ENCODE measurements around the gene GTF3C2. TPM values are rescaled to one million over a fixed set of nuclear protein-coding genes. Genes with fewer than 3 reads are reported as not detected.
A peak's percentile ranks its signal among the peaks of the same experiment; 100 is the strongest.

The GTF3C2 gene
- total and polyA plus RNA-seq, 8 donors = 21.2 to 34.3 (median 27.7) TPM

DNA sequence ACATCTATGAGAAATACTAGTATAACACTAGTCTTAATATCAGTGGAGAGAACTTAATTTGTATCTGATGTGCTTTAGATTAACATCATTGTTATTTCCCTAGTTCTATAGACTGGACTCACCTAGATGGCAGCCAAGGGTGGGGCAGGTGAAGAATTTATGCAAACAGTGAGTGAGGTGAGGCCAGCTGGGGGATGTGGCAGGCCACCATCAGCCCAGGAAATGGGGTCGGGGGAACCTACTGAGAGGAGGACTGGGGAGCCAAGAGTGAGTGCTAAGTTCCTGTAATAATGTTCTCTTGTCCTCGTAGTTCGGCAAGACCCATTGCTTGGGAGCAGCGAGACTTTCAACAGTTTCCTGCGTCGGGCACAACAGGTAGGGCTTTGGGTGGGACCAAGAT, 16.4 kb upstream of the GTF3C2 start:
- H3K27ac ChIP-seq = no peak overlapping the region
- peaks cover 0 to 48% (median 37%) of the 10 kb centered on the region in 3 donors for H3K36me3 ChIP-seq
- peaks cover 16 to 23% (median 19%) of the 10 kb centered on the region in 3 donors for H3K4me1 ChIP-seq
- no peak overlapping the region for H3K4me3 ChIP-seq
- no peak for ATAC-seq
- H3K27me3 ChIP-seq = no peaks in the 10 kb centered on the region
- intact Hi-C loops (cut with DNase I) = no loop called here
- no peak for DNase-seq
- TF ChIP-seq, protein P1, sequence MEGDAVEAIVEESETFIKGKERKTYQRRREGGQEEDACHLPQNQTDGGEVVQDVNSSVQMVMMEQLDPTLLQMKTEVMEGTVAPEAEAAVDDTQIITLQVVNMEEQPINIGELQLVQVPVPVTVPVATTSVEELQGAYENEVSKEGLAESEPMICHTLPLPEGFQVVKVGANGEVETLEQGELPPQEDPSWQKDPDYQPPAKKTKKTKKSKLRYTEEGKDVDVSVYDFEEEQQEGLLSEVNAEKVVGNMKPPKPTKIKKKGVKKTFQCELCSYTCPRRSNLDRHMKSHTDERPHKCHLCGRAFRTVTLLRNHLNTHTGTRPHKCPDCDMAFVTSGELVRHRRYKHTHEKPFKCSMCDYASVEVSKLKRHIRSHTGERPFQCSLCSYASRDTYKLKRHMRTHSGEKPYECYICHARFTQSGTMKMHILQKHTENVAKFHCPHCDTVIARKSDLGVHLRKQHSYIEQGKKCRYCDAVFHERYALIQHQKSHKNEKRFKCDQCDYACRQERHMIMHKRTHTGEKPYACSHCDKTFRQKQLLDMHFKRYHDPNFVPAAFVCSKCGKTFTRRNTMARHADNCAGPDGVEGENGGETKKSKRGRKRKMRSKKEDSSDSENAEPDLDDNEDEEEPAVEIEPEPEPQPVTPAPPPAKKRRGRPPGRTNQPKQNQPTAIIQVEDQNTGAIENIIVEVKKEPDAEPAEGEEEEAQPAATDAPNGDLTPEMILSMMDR (IDR thresholded peaks at IDR 0.05) = no peak
- H3K9me3 ChIP-seq = no peaks in the 10 kb centered on the region
- FAIRE-seq = no peak
- 93 to 94% methylated on average over 6 of the region's 6 CpGs for WGBS, 2 donors

DNA sequence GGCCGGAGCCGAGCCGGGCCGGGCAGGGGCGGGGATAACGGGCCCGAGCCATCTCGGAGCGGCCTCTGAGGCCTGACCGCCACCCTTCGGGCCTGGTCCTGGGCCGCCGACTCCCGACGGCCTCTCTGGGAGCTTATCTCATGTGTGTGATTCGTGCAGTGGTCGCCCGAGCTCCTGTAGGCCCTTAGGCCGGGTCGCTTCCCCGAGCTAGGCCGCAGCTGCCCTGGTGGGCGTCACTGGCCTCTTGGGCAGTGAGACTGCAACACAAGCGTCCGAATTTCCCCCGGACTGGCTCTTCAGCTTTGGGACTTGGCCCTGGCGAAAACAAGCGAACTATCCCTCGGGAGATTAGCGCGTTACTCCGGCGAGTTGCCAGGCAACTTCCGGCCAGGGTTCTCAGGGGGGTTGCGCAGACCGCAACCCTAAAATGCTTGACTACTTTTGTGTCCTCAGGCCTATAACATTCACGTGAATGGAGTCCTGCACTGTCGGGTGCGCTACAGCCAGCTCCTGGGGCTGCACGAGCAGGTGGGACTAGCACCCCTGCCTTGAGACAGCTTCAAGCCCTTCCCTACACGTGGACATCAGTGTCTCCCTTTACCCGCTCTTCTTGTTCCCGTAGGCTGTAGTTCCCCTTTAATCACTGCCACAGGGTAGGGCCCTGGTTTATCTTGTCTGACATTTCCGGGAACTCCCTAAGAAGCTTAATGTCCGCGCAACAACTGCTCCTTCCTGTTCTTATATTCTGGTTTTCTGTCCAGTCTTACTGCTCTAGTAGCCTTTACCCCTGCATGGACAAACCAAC, 14.5 kb upstream of the GTF3C2 start:
- Histone ChIP-seq H3K27me3 (no peaks in the 10 kb centered on the region), H3K27ac (peak overlapping the region; percentile 57 to 90 (median 62)), H3K36me3 (peaks cover 0 to 51% (median 38%) of the 10 kb centered on the region in 3 donors), H3K9me3 (no peaks in the 10 kb centered on the region), H3K4me3 (peak overlapping the region; percentile 66 to 94 (median 82)), H3K4me1 (peaks cover 16 to 23% (median 19%) of the 10 kb centered on the region in 3 donors)
- TF ChIP-seq, protein P1 (IDR thresholded peaks at IDR 0.05) = no peak
- peak in 2 of 6 donors; percentile 23 to 43 for DNase-seq
- peak; percentile 33 to 52 (median 49) for ATAC-seq
- 0 to 1% methylated on average over 45 to 46 of the region's 46 CpGs for WGBS, 2 donors
- no peak for FAIRE-seq
- intact Hi-C loops (cut with DNase I) = no loop called here

GRCh38 chr2:27370026-27370815, 13.7 kb upstream of the GTF3C2 start, which contains the start of the genes EIF2B4 and SNX17:
Gene EIF2B4, minus strand, starts transcription at chr2:27370338. Its CDS starts 24 bp downstream, at chr2:27370314.
Gene SNX17, plus strand, starts transcription at chr2:27370616. Its CDS starts 128 bp downstream, at chr2:27370744.
- no peaks in the 10 kb centered on the region for H3K27me3 ChIP-seq
- WGBS, 2 donors = 0% methylated on average over 82 to 85 of the region's 85 CpGs
- FAIRE-seq = peak; percentile 59
- peak; percentile 92 to 96 (median 93) for ATAC-seq
- H3K4me1 ChIP-seq = peaks cover 16 to 23% (median 19%) of the 10 kb centered on the region in 3 donors
- intact Hi-C loops (cut with DNase I) = no loop called here
- H3K4me3 ChIP-seq = peak within 1 kb of the TSS; percentile 66 to 94 (median 82)
- DNase-seq = peak; percentile 98 to 100 (median 99)
- no peaks in the 10 kb centered on the region for H3K9me3 ChIP-seq
- H3K36me3 ChIP-seq = peaks cover 0 to 48% (median 37%) of the 10 kb centered on the region in 3 donors
- TF ChIP-seq, protein P1 (IDR thresholded peaks at IDR 0.05) = peak in 3 of 4 donors; percentile 45 to 58 (median 53)
- H3K27ac ChIP-seq = peak within 1 kb of the TSS; percentile 86 to 91 (median 88)

- H3K27me3 ChIP-seq = no peaks in the 10 kb centered on the region
- peaks cover 16 to 23% (median 19%) of the 10 kb centered on the region in 3 donors for H3K4me1 ChIP-seq
- intact Hi-C loops (cut with DNase I) = no loop called here
- TF ChIP-seq, protein P1 (IDR thresholded peaks at IDR 0.05) = no peak
- FAIRE-seq (no peak), DNase-seq (no peak), ATAC-seq (peak; percentile 33 to 60 (median 46))
- 1 to 3% methylated on average over 18 of the region's 18 CpGs for WGBS, 2 donors
- H3K27ac ChIP-seq = peak overlapping the region; percentile 86 to 91 (median 88)
- peak overlapping the region; percentile 60 to 94 (median 75) for H3K4me3 ChIP-seq
- H3K36me3 ChIP-seq = peaks cover 0 to 46% (median 31%) of the 10 kb centered on the region in 3 donors
- H3K9me3 ChIP-seq = no peaks in the 10 kb centered on the region
Observed at GRCh38 chr2:27369471-27370025, 13.0 kb upstream of the GTF3C2 start.

Data from pancreas (tissue), 10 donors.